PC-9 (cell line): ENCODE measurements around the gene INTS11. TPM values are rescaled to one million over a fixed set of nuclear protein-coding genes. Genes with fewer than 3 reads are reported as not detected.
A peak's percentile ranks its signal among the peaks of the same experiment; 100 is the strongest.

Experiments used
- BruUV-seq: library from RNA; stranded (reverse); fragments of 400-500 nt; replicated peaks from 2 replicates; lab custom pipeline; 2021; lab: Mats Ljungman, UMichigan
- CTCF ChIA-PET: fragments of 300-600 bp; sonication (Branson Sonifier 250); formaldehyde crosslinking; loops from one replicate; lab custom pipeline; 2022; ENCODE audit warnings: antibody characterized with exemption; lab: Charles Lee
- POLR2A ChIA-PET: fragments of 300-600 bp; sonication (Branson Sonifier 250); formaldehyde crosslinking; loops from one replicate; lab custom pipeline; 2022; ENCODE audit warnings: antibody characterized with exemption; ENCODE audit not compliant: unreplicated experiment; lab: Charles Lee
- DNase-seq, 2 experiments: peaks; one replicate each; pipeline versions ENCODE4 v3.0.0 to v3.0.0-alpha.2; 2015 to 2022; ENCODE audit warnings: mixed read lengths in 1 of 2
- H2AFZ ChIP-seq: fragments of 200-600 bp; sonication (generic); 2 replicates; pipeline ENCODE4 v1.8.1; 2017; ENCODE audit warnings: antibody characterized with exemption
- H3F3A ChIP-seq: fragments of 200-600 bp; sonication (generic); 2 replicates; pipeline ENCODE4 v1.8.1; 2017; ENCODE audit warnings: antibody characterized with exemption, mild to moderate bottlenecking, low read depth; ENCODE audit not compliant: insufficient read depth
- H3K27ac ChIP-seq: fragments of 200-600 bp; sonication (generic); 2 replicates; pipeline ENCODE4 v1.6.1; 2016; ENCODE audit warnings: mixed run types
- H3K27me3 ChIP-seq: fragments of 200-600 bp; sonication (generic); 2 replicates; pipeline ENCODE4 v1.6.1; 2016; ENCODE audit warnings: low read depth, mixed run types; ENCODE audit not compliant: insufficient read depth
- H3K36me3 ChIP-seq: fragments of 200-600 bp; sonication (generic); 2 replicates; pipeline ENCODE4 v1.6.1; 2016; ENCODE audit warnings: low read depth, mixed run types
- H3K4me1 ChIP-seq: fragments of 200-600 bp; sonication (generic); replicated peaks from 2 replicates; pipeline ENCODE4 v1.6.1; 2016; ENCODE audit warnings: mixed run types; ENCODE audit not compliant: insufficient read depth
- H3K4me2 ChIP-seq: fragments of 200-600 bp; sonication (generic); 2 replicates; pipeline ENCODE4 v1.6.1; 2017; ENCODE audit warnings: mixed run types
- H3K4me3 ChIP-seq: fragments of 200-600 bp; sonication (generic); 2 replicates; pipeline ENCODE4 v1.6.1; 2016; ENCODE audit warnings: mixed run types
- H3K79me2 ChIP-seq: fragments of 200-600 bp; sonication (generic); 2 replicates; pipeline ENCODE4 v1.6.1; 2017; ENCODE audit warnings: low read depth, mixed run types
- H3K9me2 ChIP-seq: fragments of 200-600 bp; sonication (generic); 2 replicates; pipeline ENCODE4 v1.8.1; 2017; ENCODE audit warnings: mild to moderate bottlenecking; ENCODE audit not compliant: insufficient read depth
- H3K9me3 ChIP-seq: fragments of 200-600 bp; sonication (generic); 2 replicates; pipeline ENCODE4 v1.8.1; 2016; ENCODE audit warnings: low read depth; ENCODE audit not compliant: insufficient read depth
- H4K20me1 ChIP-seq: fragments of 200-600 bp; sonication (generic); 2 replicates; pipeline ENCODE4 v1.8.1; 2017; ENCODE audit not compliant: insufficient read depth
- CTCF ChIP-seq: fragments of 200-600 bp; sonication (generic); conservative IDR thresholded peaks from 2 replicates; pipeline ENCODE4 v1.6.1; 2017; ENCODE audit warnings: mixed run types, antibody characterized with exemption, mild to moderate bottlenecking, moderate library complexity
- EZH2 ChIP-seq: fragments of 200-600 bp; sonication (generic); IDR thresholded peaks from 2 replicates; pipeline ENCODE4 v1.8.0; 2017; ENCODE audit warnings: antibody characterized with exemption, low read depth
- intact Hi-C: fragments of 100-400 bp; cut with micrococcal nuclease; formaldehyde crosslinking; loops from one replicate; pipeline ENCODE4 v1.10.0; 2022; ENCODE audit not compliant: unreplicated experiment
- total RNA-seq: library from RNA; stranded (reverse); gene quantifications from 2 replicates; pipeline ENCODE4 v1.2.3, GENCODE V29; 2021

The INTS11 gene
- total RNA-seq, 1 experiment from 2014 or later, result 130 TPM

- Histone ChIP-seq H3K27ac (no peak overlapping the region), H3F3A (no peaks in the 10 kb centered on the region), H4K20me1 (no peaks in the 10 kb centered on the region), H3K4me1 (peaks cover 16% of the 10 kb centered on the region), H3K27me3 (no peaks in the 10 kb centered on the region), H3K9me3 (no peaks in the 10 kb centered on the region), H3K36me3 (no peaks in the 10 kb centered on the region), H3K4me3 (no peak overlapping the region), H3K4me2 (peak overlapping the region; percentile 65), H3K79me2 (no peaks in the 10 kb centered on the region), H3K9me2 (no peaks in the 10 kb centered on the region), H2AFZ (no peak overlapping the region)
- TF ChIP-seq CTCF, result peak; percentile 80
- TF ChIP-seq EZH2, result no peak
- DNase-seq, result peak; percentile 56 to 65
- ChIA-PET POLR2A (interaction anchor here (0.5 to 0.6 kb wide), 2 partner anchors 18 to 309 kb away, joined by 5 to 16 read pairs; no protein-coding TSS in a partner anchor), CTCF (interaction anchor here (0.6 to 1.2 kb wide), 5 partner anchors 10 to 171 kb away, joined by 3 to 7 read pairs (median 4); no protein-coding TSS in a partner anchor)
- no TSS peak for BruUV-seq
- intact Hi-C loops, result loop anchor here (2.0 to 5.0 kb wide), 2 partner anchors 169 to 309 kb away; partner anchors contain the start of gene PERM1
These were observed 32.7 kb downstream of the INTS11 start for GRCh38 chr1:1291548-1292441.

GRCh38 chr1:1291023-1291528, 33.4 kb downstream of the INTS11 start:
- Histone ChIP-seq H3F3A (no peaks in the 10 kb centered on the region), H3K4me3 (no peak overlapping the region), H3K27ac (no peak overlapping the region), H3K27me3 (no peaks in the 10 kb centered on the region), H3K4me2 (peak overlapping the region; percentile 65), H3K36me3 (no peaks in the 10 kb centered on the region), H4K20me1 (no peaks in the 10 kb centered on the region), H3K4me1 (peaks cover 16% of the 10 kb centered on the region), H3K79me2 (no peaks in the 10 kb centered on the region), H3K9me3 (no peaks in the 10 kb centered on the region), H3K9me2 (no peaks in the 10 kb centered on the region), H2AFZ (no peak overlapping the region)
- DNase-seq, result peak in 1 of 2 experiments; percentile 64
- ChIA-PET CTCF (interaction anchor here (0.6 to 1.2 kb wide), 5 partner anchors 9 to 170 kb away, joined by 3 to 7 read pairs (median 4); no protein-coding TSS in a partner anchor), POLR2A (interaction anchor here (0.6 kb wide), 2 partner anchors 14 to 18 kb away, joined by 3 to 16 read pairs; no protein-coding TSS in a partner anchor)
- TF ChIP-seq EZH2 (no peak), CTCF (no peak)
- intact Hi-C loops, result loop anchor here (2.0 to 5.0 kb wide), 2 partner anchors 168 to 309 kb away; partner anchors contain the start of gene PERM1
- no TSS peak for BruUV-seq

- no peaks in the 10 kb centered on the region for H3K36me3 ChIP-seq
- ChIA-PET POLR2A (interaction anchor here (0.6 kb wide), 1 partner anchor 15 kb away, joined by 3 read pairs; no protein-coding TSS in a partner anchor), CTCF (interaction anchor here (0.6 to 0.7 kb wide), 3 partner anchors 9 to 221 kb away, joined by 3 to 4 read pairs (median 3); partner anchors contain the start of gene RNF223)
- TF ChIP-seq CTCF (peak; percentile 80), EZH2 (no peak)
- intact Hi-C loops, result loop anchor here (2.0 to 5.0 kb wide), 2 partner anchors 167 to 308 kb away; partner anchors contain the start of gene PERM1
- peaks cover 16% of the 10 kb centered on the region for H3K4me1 ChIP-seq
- H3K79me2 ChIP-seq, result no peaks in the 10 kb centered on the region
- no peak overlapping the region for H3K27ac ChIP-seq
- no peak overlapping the region for H2AFZ ChIP-seq
- no peaks in the 10 kb centered on the region; the same call in 1 of the 2 replicates for H3F3A ChIP-seq
- no peaks in the 10 kb centered on the region for H3K9me2 ChIP-seq
- H3K4me3 ChIP-seq, result no peak overlapping the region
- no peaks in the 10 kb centered on the region for H3K9me3 ChIP-seq
- H3K4me2 ChIP-seq, result peak overlapping the region; percentile 65; the same call in 1 of the 2 replicates
- no TSS peak for BruUV-seq
- H3K27me3 ChIP-seq, result no peaks in the 10 kb centered on the region
- DNase-seq, result peak; percentile 56 to 78
- no peaks in the 10 kb centered on the region for H4K20me1 ChIP-seq
These were observed 34.2 kb downstream of the INTS11 start for GRCh38 chr1:1290238-1290731.
